ENCODE data around the gene SGCD. TPM values are rescaled to one million over a fixed set of nuclear protein-coding genes. Genes with fewer than 3 reads are reported as not detected.

SGCD gene
- total RNA-seq, 3 donors from 2014 or later: 3.1 to 15.4 (median 6.2) TPM

DNA sequence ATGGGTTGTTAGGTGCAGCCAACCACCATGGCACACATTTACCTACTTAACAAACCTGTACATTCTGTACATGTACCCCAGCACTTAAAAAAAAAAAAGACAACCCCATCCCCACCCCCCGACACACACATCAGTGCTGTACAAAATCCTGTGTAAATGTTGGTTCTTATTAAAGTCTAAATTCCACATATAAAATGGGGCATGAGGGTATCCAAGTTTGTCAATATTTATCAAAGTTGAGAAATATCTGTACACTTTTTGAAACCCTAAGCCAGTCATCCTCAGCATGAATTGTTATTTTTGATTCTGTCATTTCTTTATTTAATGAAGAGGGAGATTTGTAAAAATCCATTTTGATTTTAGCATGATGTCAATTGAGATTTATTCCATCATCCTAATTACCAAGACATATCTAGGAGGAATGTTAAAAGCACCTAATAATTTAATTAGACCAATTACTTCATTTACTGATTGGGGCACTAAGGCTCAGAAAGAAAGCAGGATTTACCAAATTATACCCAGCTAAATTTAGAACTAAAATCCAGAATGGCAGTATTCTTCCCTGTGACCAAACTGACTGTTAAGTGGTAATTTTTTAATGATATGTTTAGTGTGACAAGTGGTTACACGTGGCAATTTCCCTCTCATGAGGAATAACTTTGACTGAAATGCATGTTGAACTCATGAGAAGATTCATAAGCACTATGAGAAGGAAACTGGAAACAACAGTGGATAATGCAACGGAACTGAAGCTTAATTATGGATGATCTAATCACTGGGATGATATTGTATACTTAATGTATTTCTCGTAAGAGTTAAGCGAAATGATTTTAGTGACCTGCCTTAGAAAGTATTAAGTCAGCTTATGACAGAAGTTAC, 195.9 kb downstream of the SGCD start:
- Histone ChIP-seq H3K9me3 (peaks cover 0 to 9% of the 10 kb centered on the region in 2 donors), H3K27ac (no peak overlapping the region), H3K27me3 (no peaks in the 10 kb centered on the region), H3K4me3 (no peak overlapping the region), H3K4me1 (no peaks in the 10 kb centered on the region), H3K36me3 (no peaks in the 10 kb centered on the region)
- intact Hi-C loops (cut with DNase I; ENCODE audit: low total_unique reads): no loop called here
- no peak for DNase-seq (ENCODE audit: low spot score in 2 of 2)
- TF ChIP-seq POLR2A (IDR thresholded peaks at IDR 0.05) (no peak), POLR2AphosphoS5 (IDR thresholded peaks at IDR 0.05) (no peak)
- TF ChIP-seq, protein P1, sequence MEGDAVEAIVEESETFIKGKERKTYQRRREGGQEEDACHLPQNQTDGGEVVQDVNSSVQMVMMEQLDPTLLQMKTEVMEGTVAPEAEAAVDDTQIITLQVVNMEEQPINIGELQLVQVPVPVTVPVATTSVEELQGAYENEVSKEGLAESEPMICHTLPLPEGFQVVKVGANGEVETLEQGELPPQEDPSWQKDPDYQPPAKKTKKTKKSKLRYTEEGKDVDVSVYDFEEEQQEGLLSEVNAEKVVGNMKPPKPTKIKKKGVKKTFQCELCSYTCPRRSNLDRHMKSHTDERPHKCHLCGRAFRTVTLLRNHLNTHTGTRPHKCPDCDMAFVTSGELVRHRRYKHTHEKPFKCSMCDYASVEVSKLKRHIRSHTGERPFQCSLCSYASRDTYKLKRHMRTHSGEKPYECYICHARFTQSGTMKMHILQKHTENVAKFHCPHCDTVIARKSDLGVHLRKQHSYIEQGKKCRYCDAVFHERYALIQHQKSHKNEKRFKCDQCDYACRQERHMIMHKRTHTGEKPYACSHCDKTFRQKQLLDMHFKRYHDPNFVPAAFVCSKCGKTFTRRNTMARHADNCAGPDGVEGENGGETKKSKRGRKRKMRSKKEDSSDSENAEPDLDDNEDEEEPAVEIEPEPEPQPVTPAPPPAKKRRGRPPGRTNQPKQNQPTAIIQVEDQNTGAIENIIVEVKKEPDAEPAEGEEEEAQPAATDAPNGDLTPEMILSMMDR (IDR thresholded peaks at IDR 0.05): no peak

DNA sequence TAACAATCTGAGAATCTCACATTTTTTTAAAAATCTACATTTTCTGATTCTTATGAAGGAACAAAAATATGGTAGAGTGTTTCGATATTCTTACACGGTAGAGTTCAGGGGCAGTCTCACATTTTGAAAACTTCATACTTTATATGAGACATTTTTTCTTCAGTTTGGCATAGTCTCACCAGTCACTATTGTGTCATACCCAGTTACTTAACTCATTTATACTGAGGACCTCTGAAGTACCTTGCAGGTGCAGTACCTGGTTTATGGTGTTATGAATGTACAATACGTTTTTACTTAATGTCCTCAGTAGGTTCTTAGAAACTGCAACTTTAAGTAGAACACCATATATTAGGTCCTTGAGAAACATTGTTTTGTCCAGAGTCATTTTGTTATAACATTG, 196.6 kb downstream of the SGCD start:
- no peaks in the 10 kb centered on the region for H3K4me1 ChIP-seq
- no peaks in the 10 kb centered on the region for H3K27me3 ChIP-seq
- intact Hi-C loops (cut with DNase I; ENCODE audit: low total_unique reads): no loop called here
- H3K27ac ChIP-seq: no peak overlapping the region
- TF ChIP-seq, protein P1 (IDR thresholded peaks at IDR 0.05): no peak
- no peak for TF ChIP-seq POLR2AphosphoS5 (IDR thresholded peaks at IDR 0.05)
- no peak for TF ChIP-seq POLR2A (IDR thresholded peaks at IDR 0.05)
- no peak overlapping the region for H3K4me3 ChIP-seq
- no peak for DNase-seq (ENCODE audit: low spot score in 2 of 2)
- H3K9me3 ChIP-seq: peaks cover 0 to 2% of the 10 kb centered on the region in 2 donors
- H3K36me3 ChIP-seq: no peaks in the 10 kb centered on the region

DNA sequence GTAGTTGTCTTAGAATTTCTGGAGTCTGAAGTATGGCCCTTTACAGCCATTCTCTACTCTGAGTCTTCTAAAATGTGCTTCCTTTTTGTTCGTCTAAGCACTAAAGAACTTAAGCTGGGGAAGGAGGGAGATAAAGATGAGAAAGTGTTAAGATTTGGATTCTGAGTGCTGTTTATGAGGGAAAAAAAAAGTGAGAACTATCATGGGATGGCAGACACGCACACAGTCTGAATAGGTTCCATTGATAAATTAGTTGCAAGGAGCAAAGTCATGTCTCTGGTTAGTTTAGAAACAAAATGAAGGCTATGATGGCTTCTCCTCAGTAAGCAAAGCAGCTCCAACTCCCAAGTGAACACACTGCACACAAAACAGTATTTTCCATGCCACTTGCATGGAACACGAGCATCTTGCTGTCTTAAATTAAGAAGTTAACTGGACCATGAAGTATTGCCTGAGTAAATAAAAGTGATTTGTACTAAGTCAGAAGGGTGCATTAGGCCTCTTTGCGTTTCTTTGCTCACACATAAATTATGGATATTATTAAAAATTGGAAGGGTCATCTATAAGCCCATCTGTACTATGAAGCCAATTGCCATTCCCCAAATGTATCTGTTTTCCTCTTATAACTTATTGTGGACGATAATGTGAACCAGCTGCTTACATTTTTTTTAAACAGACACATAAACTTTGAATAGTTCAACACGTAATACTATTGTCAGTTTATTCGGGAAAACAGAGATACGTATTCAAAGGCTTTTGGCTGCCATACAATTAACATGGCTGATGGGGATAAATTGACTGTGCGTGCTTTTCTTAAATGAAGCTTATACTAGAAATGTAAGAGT, 199.3 kb downstream of the SGCD start:
- intact Hi-C loops (cut with DNase I; ENCODE audit: low total_unique reads): no loop called here

DNA sequence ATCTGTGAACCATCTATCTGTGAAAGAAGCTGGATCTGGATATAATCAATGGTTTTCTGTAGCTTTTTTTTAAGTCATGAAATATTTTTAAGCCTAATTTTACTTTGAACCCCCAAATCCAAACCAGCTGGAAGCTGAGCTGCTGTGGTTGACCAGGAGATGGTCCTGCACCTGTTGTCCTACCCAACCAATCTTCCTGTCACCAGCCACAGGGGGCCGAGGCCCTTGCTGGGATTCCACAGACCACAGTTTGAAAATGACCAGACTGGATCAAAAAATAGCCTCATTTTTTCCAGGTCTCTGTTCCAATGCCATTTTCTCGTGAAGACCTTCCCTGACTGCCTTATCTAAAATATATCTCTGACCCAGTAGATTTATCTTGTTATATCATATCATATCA, 200.6 kb downstream of the SGCD start:
- TF ChIP-seq, protein P1 (IDR thresholded peaks at IDR 0.05): no peak
- no peak for TF ChIP-seq POLR2A (IDR thresholded peaks at IDR 0.05)
- TF ChIP-seq POLR2AphosphoS5 (IDR thresholded peaks at IDR 0.05): no peak
- H3K27me3 ChIP-seq: no peaks in the 10 kb centered on the region
- H3K36me3 ChIP-seq: no peaks in the 10 kb centered on the region
- no peak overlapping the region for H3K27ac ChIP-seq
- DNase-seq (ENCODE audit: low spot score in 2 of 2): no peak
- intact Hi-C loops (cut with DNase I; ENCODE audit: low total_unique reads): no loop called here
- H3K4me1 ChIP-seq: no peaks in the 10 kb centered on the region
- H3K4me3 ChIP-seq: no peak overlapping the region
- H3K9me3 ChIP-seq: no peaks in the 10 kb centered on the region

More for the DNA sequence above, 199.3 kb downstream of the SGCD start:
- DNase-seq (ENCODE audit: low spot score in 2 of 2): no peak
- Histone ChIP-seq H3K36me3 (no peaks in the 10 kb centered on the region), H3K27me3 (no peaks in the 10 kb centered on the region), H3K9me3 (no peaks in the 10 kb centered on the region), H3K4me3 (no peak overlapping the region), H3K4me1 (no peaks in the 10 kb centered on the region), H3K27ac (no peak overlapping the region)
- TF ChIP-seq, protein P1 (IDR thresholded peaks at IDR 0.05): no peak
- TF ChIP-seq POLR2AphosphoS5 (IDR thresholded peaks at IDR 0.05): no peak
- TF ChIP-seq POLR2A (IDR thresholded peaks at IDR 0.05): no peak

GRCh38 chr5:156528673-156529072, 201.7 kb downstream of the SGCD start:
- intact Hi-C loops (cut with DNase I; ENCODE audit: low total_unique reads): no loop called here
- Histone ChIP-seq H3K9me3 (no peaks in the 10 kb centered on the region), H3K4me1 (no peaks in the 10 kb centered on the region), H3K36me3 (no peaks in the 10 kb centered on the region), H3K27ac (no peak overlapping the region), H3K27me3 (no peaks in the 10 kb centered on the region), H3K4me3 (no peak overlapping the region)
- TF ChIP-seq POLR2AphosphoS5 (IDR thresholded peaks at IDR 0.05): no peak
- TF ChIP-seq POLR2A (IDR thresholded peaks at IDR 0.05): no peak
- TF ChIP-seq, protein P1 (IDR thresholded peaks at IDR 0.05): no peak
- DNase-seq (ENCODE audit: low spot score in 2 of 2): no peak
